Neuronal stem cell (in vitro differentiated cells): ENCODE results near the gene PGS1.

ENCODE experiments used
- DNase-seq: peaks from one replicate; pipeline ENCODE4 v3.0.0-alpha.2; 2013; ENCODE audit warnings: low spot score
- H2AFZ ChIP-seq: one replicate; pipeline ENCODE4 v1.6.1; 2013; ENCODE audit warnings: mild to moderate bottlenecking, low read length, inconsistent platforms
- H2AK5ac ChIP-seq: 2 replicates; pipeline ENCODE4 v1.6.1; 2013; ENCODE audit warnings: low read depth, mild to moderate bottlenecking, inconsistent platforms, low read length, moderate library complexity, mixed read lengths
- H2BK120ac ChIP-seq: 2 replicates; pipeline ENCODE4 v1.6.1; 2013; ENCODE audit warnings: low read depth, mild to moderate bottlenecking, inconsistent platforms, low read length, moderate library complexity, mixed read lengths
- H2BK12ac ChIP-seq: one replicate; pipeline ENCODE4 v1.6.1; 2013; ENCODE audit warnings: low read length, inconsistent platforms
- H2BK15ac ChIP-seq: 2 replicates; pipeline ENCODE4 v1.6.1; 2013; ENCODE audit warnings: mild to moderate bottlenecking, low read length, inconsistent platforms, mixed read lengths
- H2BK5ac ChIP-seq: one replicate; pipeline ENCODE4 v1.6.1; 2013; ENCODE audit warnings: inconsistent platforms, mild to moderate bottlenecking, low read length, moderate library complexity
- H3K14ac ChIP-seq: one replicate; pipeline ENCODE4 v1.6.1; 2013; ENCODE audit warnings: low read length, inconsistent platforms
- H3K18ac ChIP-seq: 2 replicates; pipeline ENCODE4 v1.6.1; 2013; ENCODE audit warnings: low read length, inconsistent platforms
- H3K23ac ChIP-seq: 2 replicates; pipeline ENCODE4 v1.6.1; 2013; ENCODE audit warnings: low read depth, mild to moderate bottlenecking, mixed read lengths, low read length, inconsistent platforms; ENCODE audit not compliant: poor library complexity
- H3K27ac ChIP-seq: replicated peaks from 3 replicates; pipeline ENCODE4 v1.5.1; 2013; ENCODE audit warnings: low read length, inconsistent platforms
- H3K27me3 ChIP-seq, 3 experiments: 2 replicates each; pipeline ENCODE4 v1.6.1; 2013; ENCODE audit warnings: low read length in 3 of 3, mild to moderate bottlenecking in 2 of 3, inconsistent platforms in 1 of 3, low read depth in 1 of 3, mixed read lengths in 1 of 3, moderate library complexity in 1 of 3; ENCODE audit not compliant: control insufficient read depth in 3 of 3, insufficient read depth in 3 of 3
- H3K36me3 ChIP-seq, 2 donors: replicated peaks in 1 of 2; 2 replicates each; pipeline ENCODE4 v1.6.1; 2013; ENCODE audit warnings: low read length in 2 of 2; ENCODE audit not compliant: control insufficient read depth in 2 of 2, insufficient read depth in 2 of 2
- H3K4ac ChIP-seq: 2 replicates; pipeline ENCODE4 v1.6.1; 2013; ENCODE audit warnings: inconsistent platforms, mild to moderate bottlenecking, low read length, moderate library complexity
- H3K4me1 ChIP-seq, 2 donors: 1 replicate in 1 of 2; 2 replicates in 1 of 2; pipeline ENCODE4 v1.6.1; 2013; ENCODE audit warnings: low read length in 2 of 2, low read depth in 1 of 2; ENCODE audit not compliant: control insufficient read depth in 2 of 2, insufficient read depth in 1 of 2
- H3K4me2 ChIP-seq: one replicate; pipeline ENCODE4 v1.6.1; 2013; ENCODE audit warnings: mild to moderate bottlenecking, low read length, inconsistent platforms; ENCODE audit not compliant: insufficient read depth, poor library complexity, severe bottlenecking
- H3K4me3 ChIP-seq, 2 donors: 2 replicates each; pipeline ENCODE4 v1.5.1; 2013; ENCODE audit warnings: low read length in 2 of 2, mild to moderate bottlenecking in 2 of 2, inconsistent platforms in 1 of 2, moderate library complexity in 1 of 2
- H3K79me1 ChIP-seq: one replicate; pipeline ENCODE4 v1.6.1; 2013; ENCODE audit warnings: low read depth, mild to moderate bottlenecking, inconsistent platforms, low read length, moderate library complexity
- H3K9ac ChIP-seq: one replicate; pipeline ENCODE4 v1.6.1; 2013; ENCODE audit warnings: mild to moderate bottlenecking, low read depth, low read length, inconsistent platforms; ENCODE audit not compliant: poor library complexity
- H3K9me3 ChIP-seq, 2 donors: replicated peaks in 1 of 2; 2 replicates each; pipeline versions ENCODE3 to v1.6.1; 2013; ENCODE audit warnings: low read length in 2 of 2, mild to moderate bottlenecking in 2 of 2, inconsistent platforms in 1 of 2, low read depth in 1 of 2, mixed read lengths in 1 of 2, moderate library complexity in 1 of 2; ENCODE audit not compliant: control insufficient read depth in 2 of 2, insufficient read depth in 1 of 2
- H4K8ac ChIP-seq: one replicate; pipeline ENCODE4 v1.6.1; 2013; ENCODE audit warnings: low read depth, mild to moderate bottlenecking, inconsistent platforms, low read length, moderate library complexity
- H4K91ac ChIP-seq: one replicate; pipeline ENCODE4 v1.6.1; 2013; ENCODE audit warnings: low read length, low read depth, mild to moderate bottlenecking, inconsistent platforms; ENCODE audit not compliant: poor library complexity
- WGBS, 2 donors: extraction: QIAGEN DNeasy Blood & Tissue Kit; methylation state at CpG; one replicate each; pipeline ENCODE4 v1.1.7; 2013; ENCODE audit warnings: missing lambda C conversion rate in 2 of 2, mixed read lengths in 1 of 2; ENCODE audit not compliant: insufficient read length in 2 of 2, insufficient replicate concordance in 1 of 2; ENCODE audit errors: extremely low coverage in 2 of 2; 5-methylcytosine and 5-hydroxymethylcytosine counted together

Gene PGS1

GRCh38 chr17:78428836-78429617, 50.6 kb downstream of the PGS1 start:
- H3K9me3 ChIP-seq: no peaks in the 10 kb centered on the region
- peak overlapping the region; percentile 20 for H2AK5ac ChIP-seq
- no peak overlapping the region for H4K91ac ChIP-seq
- H3K4me1 ChIP-seq: peaks cover 0 to 17% of the 10 kb centered on the region in 2 donors
- no peak overlapping the region for H3K14ac ChIP-seq
- H3K9ac ChIP-seq: peak overlapping the region; percentile 51
- WGBS, 2 donors: no CpG with 5 or more reads among the region's 24 CpGs
- DNase-seq: no peak
- no peak overlapping the region for H4K8ac ChIP-seq
- peak overlapping the region; percentile 76 for H3K23ac ChIP-seq
- H2BK5ac ChIP-seq: no peak overlapping the region
- H2BK12ac ChIP-seq: no peak overlapping the region
- peak overlapping the region; percentile 19 for H3K18ac ChIP-seq
- H3K4me3 ChIP-seq: no peak overlapping the region
- no peak overlapping the region for H2AFZ ChIP-seq
- no peaks in the 10 kb centered on the region for H3K27me3 ChIP-seq
- no peak overlapping the region for H3K27ac ChIP-seq
- no peak overlapping the region for H3K4ac ChIP-seq
- H2BK120ac ChIP-seq: no peak overlapping the region
- no peak overlapping the region for H3K4me2 ChIP-seq
- peaks cover 20 to 52% of the 10 kb centered on the region in 2 donors for H3K36me3 ChIP-seq
- no peaks in the 10 kb centered on the region for H3K79me1 ChIP-seq
- H2BK15ac ChIP-seq: no peak overlapping the region

DNA sequence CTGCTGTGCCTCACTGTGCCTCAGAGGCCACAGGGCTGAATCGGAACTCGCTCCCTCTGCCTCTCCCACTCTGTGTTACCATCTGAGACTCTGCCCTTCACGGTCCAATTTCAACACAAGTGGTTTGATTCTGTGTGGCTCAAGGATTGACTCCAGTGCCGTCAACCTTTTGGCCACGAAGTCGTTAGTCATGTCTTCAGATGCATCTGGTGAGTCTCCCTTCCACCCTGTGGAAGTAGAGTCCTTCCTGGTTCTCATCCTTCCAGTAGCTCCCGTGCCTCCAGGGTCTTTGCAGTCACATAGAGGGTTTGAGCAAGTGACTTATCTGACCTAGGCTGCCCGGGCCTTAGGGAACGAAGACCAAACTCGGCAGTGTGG, 51.2 kb downstream of the PGS1 start:
- Histone ChIP-seq H3K4me1 (peaks cover 3 to 20% of the 10 kb centered on the region in 2 donors), H3K27ac (no peak overlapping the region), H2AFZ (no peak overlapping the region), H3K27me3 (no peaks in the 10 kb centered on the region), H3K79me1 (no peaks in the 10 kb centered on the region), H2BK5ac (no peak overlapping the region), H3K9ac (no peak overlapping the region), H4K91ac (no peak overlapping the region), H3K36me3 (peaks cover 16 to 46% of the 10 kb centered on the region in 2 donors), H3K4me3 (no peak overlapping the region), H2BK120ac (no peak overlapping the region), H3K9me3 (no peaks in the 10 kb centered on the region), H2AK5ac (no peak overlapping the region), H3K4me2 (no peak overlapping the region), H3K4ac (no peak overlapping the region), H3K18ac (no peak overlapping the region), H2BK12ac (no peak overlapping the region), H4K8ac (no peak overlapping the region), H3K23ac (no peak overlapping the region), H2BK15ac (no peak overlapping the region), H3K14ac (no peak overlapping the region)
- DNase-seq: no peak
- no CpG with 5 or more reads among the region's 10 CpGs for WGBS, 2 donors

DNA sequence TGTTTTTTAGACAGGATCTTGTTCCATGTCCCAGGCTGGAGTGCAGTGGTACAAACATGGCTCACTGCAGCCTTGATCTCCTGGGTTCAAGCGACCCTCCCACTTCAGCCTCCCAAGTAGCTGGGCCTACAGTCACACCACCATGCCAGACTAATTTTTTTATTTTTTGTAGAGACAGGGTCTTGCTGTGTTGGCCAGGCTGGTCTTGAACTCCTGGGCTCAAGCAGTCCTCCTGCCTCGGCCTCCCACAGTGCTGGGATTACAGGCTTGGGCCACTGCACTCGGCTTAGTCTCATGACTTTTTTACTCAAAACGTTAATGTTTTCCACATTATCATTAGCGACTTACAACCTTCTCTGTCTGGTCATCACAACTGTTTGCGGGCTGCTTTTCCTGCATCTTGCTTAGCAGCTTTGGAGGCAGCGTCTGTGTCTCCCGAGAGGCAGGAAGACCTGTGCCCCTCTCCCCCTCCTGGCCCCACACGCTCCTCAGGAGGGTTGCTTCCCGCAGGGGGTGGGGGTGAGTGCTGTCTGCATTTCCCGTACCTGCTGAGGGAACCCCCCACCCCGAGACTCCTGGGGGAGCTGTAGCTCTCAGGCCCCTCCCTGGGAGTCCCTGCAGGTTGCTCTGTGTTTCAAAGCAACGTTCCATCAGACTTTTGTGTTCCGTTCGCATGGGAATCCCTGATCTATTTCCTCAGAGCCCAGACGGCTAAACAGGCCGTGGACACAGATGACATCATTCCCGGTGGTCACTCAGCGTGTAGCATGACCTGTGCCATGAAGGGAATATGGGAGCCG, 52.6 kb downstream of the PGS1 start:
- H3K36me3 ChIP-seq: peaks cover 11 to 31% of the 10 kb centered on the region in 2 donors
- H3K9ac ChIP-seq: no peak overlapping the region
- no peak overlapping the region for H4K91ac ChIP-seq
- no peaks in the 10 kb centered on the region for H3K27me3 ChIP-seq
- no peak overlapping the region for H2BK5ac ChIP-seq
- H3K23ac ChIP-seq: no peak overlapping the region
- no peak overlapping the region for H3K4ac ChIP-seq
- H3K27ac ChIP-seq: peak overlapping the region; percentile 15
- no peak overlapping the region for H3K4me2 ChIP-seq
- peak overlapping the region; percentile 73 for H3K14ac ChIP-seq
- H3K4me3 ChIP-seq: no peak overlapping the region
- H2AK5ac ChIP-seq: no peak overlapping the region
- H2BK12ac ChIP-seq: no peak overlapping the region
- no peak for DNase-seq
- H3K4me1 ChIP-seq: peaks cover 5 to 22% of the 10 kb centered on the region in 2 donors
- H2BK120ac ChIP-seq: no peak overlapping the region
- no peak overlapping the region for H2BK15ac ChIP-seq
- H2AFZ ChIP-seq: no peak overlapping the region
- no peak overlapping the region for H3K18ac ChIP-seq
- no CpG with 5 or more reads among the region's 20 CpGs for WGBS, 2 donors
- no peaks in the 10 kb centered on the region for H3K9me3 ChIP-seq
- H3K79me1 ChIP-seq: no peaks in the 10 kb centered on the region
- no peak overlapping the region for H4K8ac ChIP-seq

GRCh38 chr17:78431692-78431958, 53.2 kb downstream of the PGS1 start:
- H3K4me1 ChIP-seq: peaks cover 5 to 22% of the 10 kb centered on the region in 2 donors
- WGBS, 2 donors: no CpG with 5 or more reads among the region's 11 CpGs
- H3K27me3 ChIP-seq: no peaks in the 10 kb centered on the region
- H3K23ac ChIP-seq: no peak overlapping the region
- H3K4ac ChIP-seq: no peak overlapping the region
- H3K14ac ChIP-seq: peak overlapping the region; percentile 73
- H3K18ac ChIP-seq: no peak overlapping the region
- no peak overlapping the region for H4K8ac ChIP-seq
- no peaks in the 10 kb centered on the region for H3K79me1 ChIP-seq
- H2AK5ac ChIP-seq: no peak overlapping the region
- no peak overlapping the region for H3K4me2 ChIP-seq
- H3K36me3 ChIP-seq: peaks cover 10 to 26% of the 10 kb centered on the region in 2 donors
- no peak for DNase-seq
- no peak overlapping the region for H2BK5ac ChIP-seq
- peak overlapping the region; percentile 15 for H3K27ac ChIP-seq
- H2BK15ac ChIP-seq: no peak overlapping the region
- no peak overlapping the region for H3K4me3 ChIP-seq
- H3K9me3 ChIP-seq: no peaks in the 10 kb centered on the region
- H2AFZ ChIP-seq: no peak overlapping the region
- H3K9ac ChIP-seq: no peak overlapping the region
- H2BK120ac ChIP-seq: no peak overlapping the region
- no peak overlapping the region for H2BK12ac ChIP-seq
- no peak overlapping the region for H4K91ac ChIP-seq
